Hematopoietic multipotent progenitor cell treated with erythropoietin and hydrocortisone succinate and interleukin-3 and kit ligand, for 6 days (in vitro differentiated cells): Measurements from ENCODE around the gene NUDT4.
A peak's percentile ranks its signal among the peaks of the same experiment; 100 is the strongest.
"Not testable (repeated sequence)": the region's sequence is repeated elsewhere in the genome, so short reads cannot be mapped to it uniquely, and the experiment has no call there.

Experiments
- DNase-seq: peaks from one replicate; pipeline ENCODE4 v3.0.0-alpha.2; 2015

The NUDT4 gene

DNA sequence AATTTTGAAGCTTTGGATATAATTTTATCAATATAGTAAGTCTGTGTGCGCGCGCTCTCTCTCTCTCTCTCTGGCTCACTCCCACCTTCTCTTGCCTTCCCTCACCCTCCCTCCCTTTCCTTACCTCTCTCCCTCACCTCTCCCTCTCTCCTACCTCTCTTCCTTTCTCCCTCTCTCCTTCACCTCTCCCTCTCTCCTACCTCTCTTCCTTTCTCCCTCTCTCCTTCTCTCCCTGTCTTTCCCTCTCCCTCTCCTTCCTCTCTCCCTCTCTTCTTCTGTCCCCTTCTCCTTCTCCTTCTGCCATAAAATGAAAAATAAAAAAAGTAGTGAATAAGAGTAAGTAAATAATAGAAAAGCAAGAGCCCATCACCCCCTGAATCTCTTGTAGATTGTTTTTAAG lies 9.0 kb upstream of the NUDT4 start:
- no peak for DNase-seq

DNA sequence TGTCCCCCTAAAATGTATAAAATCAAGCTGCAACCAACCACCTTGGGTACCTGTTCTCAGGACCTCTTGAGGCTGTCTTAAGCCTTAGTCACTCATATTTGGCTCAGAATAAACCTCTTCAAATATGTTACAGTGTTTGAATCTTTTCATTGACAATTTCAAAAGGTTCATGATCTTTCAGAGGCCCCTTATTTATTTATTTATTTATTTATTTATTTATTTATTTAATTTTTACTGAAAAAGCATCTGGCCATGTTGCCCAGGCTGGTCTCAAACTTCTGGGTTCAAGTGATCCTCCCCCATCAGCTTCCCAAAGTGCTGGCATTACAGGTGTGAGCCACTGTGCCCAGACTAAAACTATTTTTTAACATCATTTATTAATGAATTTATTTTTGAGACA lies 8.2 kb upstream of the NUDT4 start:
- DNase-seq = no peak

GRCh38 chr12:93370947-93371346 lies 6.8 kb upstream of the NUDT4 start:
- no peak for DNase-seq

GRCh38 chr12:93373961-93374656 lies 3.6 kb upstream of the NUDT4 start:
- DNase-seq = peak; percentile 44

DNA sequence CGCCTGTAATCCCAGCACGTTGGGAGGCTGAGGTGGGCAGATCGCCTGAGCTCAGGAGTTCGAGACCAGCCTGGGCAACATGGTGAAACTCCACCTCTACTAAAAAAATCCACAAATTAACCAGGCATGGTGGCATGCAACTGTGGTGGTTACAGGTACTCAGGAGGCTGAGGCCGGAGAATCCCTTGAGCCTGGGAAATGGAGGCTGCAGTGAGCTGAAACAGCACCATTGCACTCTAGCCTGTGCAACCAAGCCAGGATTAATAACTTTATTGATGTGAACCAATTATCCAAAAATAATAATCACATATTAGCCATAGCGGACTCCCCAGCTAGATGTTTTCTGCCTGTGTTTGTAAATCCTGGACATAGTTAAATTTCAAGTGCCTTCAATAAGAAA lies 1.8 kb upstream of the NUDT4 start:
- DNase-seq = no peak

GRCh38 chr12:93376436-93377251 lies 1.1 kb upstream of the NUDT4 start:
- DNase-seq = peak; percentile 54

GRCh38 chr12:93378196-93378997 lies 672 bp downstream of the NUDT4 start:
- DNase-seq = peak; percentile 74

- DNase-seq = peak; percentile 63
These were observed 1.2 kb downstream of the NUDT4 start for GRCh38 chr12:93378998-93379325.

- DNase-seq = no peak
These were observed 1.7 kb downstream of the NUDT4 start for GRCh38 chr12:93379326-93379980.

GRCh38 chr12:93379981-93380361 lies 2.2 kb downstream of the NUDT4 start:
- no peak for DNase-seq

DNA sequence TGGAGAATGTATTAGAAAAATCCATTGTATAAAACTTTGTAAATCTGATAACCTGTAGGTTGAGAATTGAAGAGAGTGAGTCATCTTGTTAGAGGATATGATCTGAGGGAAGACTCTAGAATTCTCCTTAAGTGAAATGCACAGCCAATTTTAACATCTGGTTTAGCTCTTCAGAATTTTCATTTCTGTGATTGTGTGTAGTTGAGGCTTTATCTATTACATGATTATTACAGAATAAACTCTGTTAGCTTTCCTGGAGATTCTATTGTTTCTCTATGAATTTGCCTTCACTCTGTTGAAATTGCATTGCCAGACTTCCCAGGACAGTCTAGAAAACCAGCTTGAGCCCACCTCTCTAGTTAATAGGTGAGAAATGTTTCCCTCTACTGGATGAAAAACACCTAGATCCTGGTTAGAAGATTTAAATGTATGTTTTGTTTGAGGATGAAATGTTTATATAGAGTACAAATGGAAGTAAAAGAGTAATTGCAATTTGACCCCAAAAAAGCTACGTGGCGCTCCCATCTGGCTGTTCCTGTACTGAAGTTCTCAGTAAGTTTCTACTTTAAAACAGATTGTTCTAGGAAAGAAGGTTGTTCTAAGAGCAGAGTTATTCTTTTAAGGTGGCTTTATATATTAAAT lies 2.9 kb downstream of the NUDT4 start:
- DNase-seq = peak; percentile 49

- no peak for DNase-seq
These were observed 3.6 kb downstream of the NUDT4 start for GRCh38 chr12:93381161-93381975.

GRCh38 chr12:93381976-93382437 lies 4.3 kb downstream of the NUDT4 start:
- DNase-seq = not testable (repeated sequence)

DNA sequence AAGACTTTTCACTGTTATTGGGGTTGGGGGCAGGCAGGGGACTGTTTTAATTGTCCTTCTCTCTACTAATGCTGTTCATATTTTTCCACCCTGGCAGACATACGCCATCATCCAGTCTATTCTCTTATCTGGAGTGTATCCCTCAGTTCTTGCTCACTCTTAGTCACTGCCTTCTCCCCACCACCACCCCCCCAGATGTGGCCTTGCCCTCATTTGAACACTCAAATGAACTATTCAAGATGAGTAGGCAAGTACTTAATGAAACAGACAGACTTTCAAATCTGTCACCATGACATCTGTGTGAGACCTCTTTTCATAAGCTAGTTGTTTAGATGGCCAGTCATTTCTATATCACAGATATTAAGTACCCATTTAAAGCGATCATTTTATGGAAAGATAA lies 10.1 kb downstream of the NUDT4 start:
- peak; percentile 34 for DNase-seq

DNA sequence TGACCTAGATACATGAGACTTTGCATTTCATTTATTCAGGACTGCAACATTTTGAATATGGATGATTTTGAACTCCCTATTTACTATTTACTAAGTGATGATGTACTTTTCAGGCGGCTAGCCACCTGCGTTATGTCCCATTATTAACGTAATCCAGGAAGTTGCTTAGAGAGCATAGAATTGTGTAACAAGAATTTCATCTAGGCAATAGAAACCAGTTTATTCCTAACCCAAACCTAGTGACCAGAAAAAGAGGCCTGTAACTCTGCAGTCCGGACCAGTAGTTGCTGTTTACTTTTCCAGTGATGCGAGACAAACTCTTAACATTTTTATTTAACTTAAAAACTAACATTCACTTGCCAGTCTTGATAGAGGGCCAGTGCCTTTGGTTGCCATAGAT lies 12.3 kb downstream of the NUDT4 start:
- no peak for DNase-seq

- no peak for DNase-seq
These were observed 13.0 kb downstream of the NUDT4 start for GRCh38 chr12:93390549-93391297.

GRCh38 chr12:93393425-93393824 lies 15.7 kb downstream of the NUDT4 start:
- DNase-seq = no peak

DNA sequence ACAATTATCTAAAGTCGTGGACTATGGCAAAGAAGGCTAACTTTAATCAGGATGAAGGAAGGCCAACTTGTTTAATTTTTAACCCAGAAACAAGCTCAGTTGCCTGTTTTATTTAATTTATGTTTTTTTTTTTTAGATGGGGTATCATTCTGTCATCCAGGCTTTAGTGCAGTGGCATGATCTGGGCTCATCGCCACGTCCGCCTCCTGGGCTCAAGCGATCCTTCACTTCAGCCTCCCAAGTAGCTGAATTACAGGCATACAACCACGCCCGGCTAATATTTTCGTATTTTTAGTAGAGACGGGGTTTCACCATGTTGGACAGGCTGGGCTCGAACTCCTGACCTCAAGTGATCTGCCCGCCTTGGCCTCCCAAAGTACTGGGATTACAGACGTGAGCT lies 19.7 kb downstream of the NUDT4 start:
- no peak for DNase-seq

GRCh38 chr12:93399183-93399863 lies 21.6 kb downstream of the NUDT4 start:
- not testable (repeated sequence) for DNase-seq
